Thyroid gland (tissue), 4 donors: ENCODE measurements around the gene NFE2L2.

Experiments
- CTCF ChIP-seq, 6 experiments: fragments of 200-600 bp in 3 of 6; fragments of 450-650 bp in 3 of 6; sonication (generic) in 3 of 6; IDR thresholded peaks; one replicate each; pipeline ENCODE4 v1.5.1; 2016 to 2019; ENCODE audit warnings: antibody characterized with exemption in 6 of 6, mild to moderate bottlenecking in 2 of 6, inconsistent platforms in 1 of 6, moderate library complexity in 1 of 6
- POLR2A ChIP-seq, 2 donors: fragments of 450-650 bp; IDR thresholded peaks; one replicate each; pipeline ENCODE4 v1.6.1; 2017; ENCODE audit warnings: antibody characterized with exemption in 2 of 2, mild to moderate bottlenecking in 2 of 2, moderate library complexity in 1 of 2

GRCh38 chr2:177241711-177242120 lies 22.8 kb downstream of the NFE2L2 start:
- TF ChIP-seq CTCF (IDR thresholded peaks at IDR 0.05), result no peak
- TF ChIP-seq POLR2A (IDR thresholded peaks at IDR 0.05), result no peak
